ENCODE measurements around the gene SSH2. TPM values are rescaled to one million over a fixed set of nuclear protein-coding genes. Genes with fewer than 3 reads are reported as not detected.

Gene SSH2
- polyA plus RNA-seq, 1 of the 3 experiments (the other 2 are of a cell fraction), result 8.8 TPM

DNA sequence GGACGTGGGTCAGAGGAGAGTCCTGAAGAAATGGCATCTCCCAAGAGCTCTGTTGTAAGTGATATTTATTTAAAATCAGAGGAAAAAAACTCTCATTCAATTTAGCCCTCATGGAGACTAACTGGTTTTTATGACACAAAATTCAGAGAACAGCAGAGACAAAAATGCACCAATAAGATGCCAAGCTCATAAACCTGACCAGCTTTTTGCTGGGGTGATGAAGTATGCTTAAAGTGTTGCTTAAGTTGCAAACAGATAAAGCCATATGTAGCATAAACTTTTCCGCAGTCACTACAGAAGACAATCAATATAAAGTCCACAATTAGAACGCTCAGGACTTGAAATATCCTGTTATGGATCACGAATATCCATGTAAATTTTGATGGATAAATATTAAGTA, 183.4 kb downstream of the SSH2 start:
- Histone ChIP-seq H3K27ac (ENCODE audit: low read depth in 2 of 2, low read length in 1 of 2) (peak overlapping the region in 1 of 2 experiments; percentile 99; a peak in 2 of 4 replicates), H3K4me3 (ENCODE audit: low read depth in 2 of 2, low read length in 1 of 2) (no peak overlapping the region), H3K9me2 (no peaks in the 10 kb centered on the region), H3K4me2 (no peak overlapping the region), H3K79me2 (ENCODE audit: insufficient read depth) (peaks cover 28% of the 10 kb centered on the region; the same call in 1 of the 2 replicates), H4K20me1 (ENCODE audit: insufficient read depth) (no peaks in the 10 kb centered on the region), H3K9me3 (no peaks in the 10 kb centered on the region), H3F3A (replicated peaks; ENCODE audit: insufficient read depth) (peaks cover 7% of the 10 kb centered on the region), H3K9ac (no peak overlapping the region), H2AFZ (ENCODE audit: low read depth) (no peak overlapping the region), H3K4me1 (ENCODE audit: control insufficient read depth in 1 of 2, insufficient read depth in 2 of 2, low read depth in 1 of 2, low read length in 1 of 2) (peaks cover 22 to 37% of the 10 kb centered on the region in 2 experiments; a peak in 3 of 4 replicates), H3K36me3 (replicated peaks in 1 of 2; ENCODE audit: control insufficient read depth in 1 of 2, insufficient read depth in 2 of 2, low read length in 1 of 2) (peaks cover under 1 to 9% of the 10 kb centered on the region in 2 experiments), H3K27me3 (ENCODE audit: insufficient read depth) (no peaks in the 10 kb centered on the region)
- TF ChIP-seq POLR2AphosphoS5 (IDR thresholded peaks at IDR 0.05; ENCODE audit: low read depth, low read length) (no peak), RAD21 (IDR thresholded peaks at IDR 0.05; ENCODE audit: low read length) (no peak), SIN3A (IDR thresholded peaks at IDR 0.05; ENCODE audit: borderline replicate concordance, low read depth, low read length) (no peak), MEF2A (IDR thresholded peaks at IDR 0.05; ENCODE audit: borderline replicate concordance, low read depth) (no peak)
- ChIA-PET CTCF (interaction anchor here (1.0 to 2.5 kb wide), 7 partner anchors 11 to 183 kb away, joined by 3 to 8 read pairs (median 5); partner anchors contain the start of gene SSH2), POLR2A (interaction anchor here (1.6 kb wide), 1 partner anchor 104 kb away, joined by 4 read pairs; no protein-coding TSS in a partner anchor)
- 87% methylated on average over 4 of the region's 4 CpGs for WGBS (ENCODE audit: low lambda C conversion rate)
- DNase-seq, result no peak

DNA sequence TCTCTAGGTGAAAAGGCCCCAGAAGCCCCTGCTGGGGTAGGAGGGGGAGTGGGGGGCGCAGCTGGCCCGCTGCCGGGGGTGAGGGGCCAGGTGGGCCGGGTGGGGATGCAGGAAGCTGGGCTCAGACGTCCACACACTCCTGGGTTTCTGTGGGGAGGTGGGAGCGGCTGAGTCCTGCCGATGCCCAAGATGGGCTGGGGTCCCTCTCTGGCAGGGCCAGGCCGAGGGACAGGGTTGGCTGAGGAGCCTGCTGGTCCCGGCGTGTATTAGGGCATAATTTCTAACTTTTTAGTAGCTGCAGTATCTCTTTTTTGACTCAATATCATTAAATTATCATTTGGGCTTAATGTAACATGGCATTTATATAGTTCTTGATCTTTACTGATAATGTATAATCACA, 185.9 kb downstream of the SSH2 start:
- H3F3A ChIP-seq (replicated peaks; ENCODE audit: insufficient read depth), result peaks cover 7% of the 10 kb centered on the region
- ChIA-PET CTCF (interaction anchor here (0.7 to 2.4 kb wide), 9 partner anchors 16 to 126 kb away, joined by 3 to 9 read pairs (median 3); no protein-coding TSS in a partner anchor), POLR2A (interaction anchor here (0.8 to 1.6 kb wide), 2 partner anchors 101 to 152 kb away, joined by 3 read pairs; no protein-coding TSS in a partner anchor)
- H3K27ac ChIP-seq (ENCODE audit: low read depth in 2 of 2, low read length in 1 of 2), result peak overlapping the region; percentile 42 to 95
- no peak overlapping the region for H3K4me3 ChIP-seq (ENCODE audit: low read depth in 2 of 2, low read length in 1 of 2)
- H3K4me2 ChIP-seq, result no peak overlapping the region
- no peaks in the 10 kb centered on the region for H4K20me1 ChIP-seq (ENCODE audit: insufficient read depth)
- peak; percentile 66 for DNase-seq
- peaks cover 0 to 4% of the 10 kb centered on the region in 2 experiments for H3K36me3 ChIP-seq (replicated peaks in 1 of 2; ENCODE audit: control insufficient read depth in 1 of 2, insufficient read depth in 2 of 2, low read length in 1 of 2)
- H3K9ac ChIP-seq, result no peak overlapping the region
- no peaks in the 10 kb centered on the region for H3K9me3 ChIP-seq
- H3K27me3 ChIP-seq (ENCODE audit: insufficient read depth), result no peaks in the 10 kb centered on the region
- H3K4me1 ChIP-seq (ENCODE audit: control insufficient read depth in 1 of 2, insufficient read depth in 2 of 2, low read depth in 1 of 2, low read length in 1 of 2), result peaks cover 28 to 44% of the 10 kb centered on the region in 2 experiments; a peak in 3 of 4 replicates
- H2AFZ ChIP-seq (ENCODE audit: low read depth), result no peak overlapping the region
- peak; percentile 40; the same call in 1 of the 2 replicates for TF ChIP-seq RCOR1 (IDR thresholded peaks at IDR 0.05; ENCODE audit: low read length)
- peak; percentile 54; the same call in 1 of the 2 replicates for TF ChIP-seq GATA2 (CRISPR knock-in tag; IDR thresholded peaks at IDR 0.05)
- TF ChIP-seq FOSL2 (IDR thresholded peaks at IDR 0.05; ENCODE audit: borderline replicate concordance, low read depth), result no peak
- TF ChIP-seq EP300 (IDR thresholded peaks at IDR 0.05; ENCODE audit: borderline replicate concordance in 1 of 2, low read depth in 1 of 2, low read length in 1 of 2), result peak in 1 of 2 experiments; percentile 74; a peak in 1 of 4 replicates
- TF ChIP-seq, protein P1, sequence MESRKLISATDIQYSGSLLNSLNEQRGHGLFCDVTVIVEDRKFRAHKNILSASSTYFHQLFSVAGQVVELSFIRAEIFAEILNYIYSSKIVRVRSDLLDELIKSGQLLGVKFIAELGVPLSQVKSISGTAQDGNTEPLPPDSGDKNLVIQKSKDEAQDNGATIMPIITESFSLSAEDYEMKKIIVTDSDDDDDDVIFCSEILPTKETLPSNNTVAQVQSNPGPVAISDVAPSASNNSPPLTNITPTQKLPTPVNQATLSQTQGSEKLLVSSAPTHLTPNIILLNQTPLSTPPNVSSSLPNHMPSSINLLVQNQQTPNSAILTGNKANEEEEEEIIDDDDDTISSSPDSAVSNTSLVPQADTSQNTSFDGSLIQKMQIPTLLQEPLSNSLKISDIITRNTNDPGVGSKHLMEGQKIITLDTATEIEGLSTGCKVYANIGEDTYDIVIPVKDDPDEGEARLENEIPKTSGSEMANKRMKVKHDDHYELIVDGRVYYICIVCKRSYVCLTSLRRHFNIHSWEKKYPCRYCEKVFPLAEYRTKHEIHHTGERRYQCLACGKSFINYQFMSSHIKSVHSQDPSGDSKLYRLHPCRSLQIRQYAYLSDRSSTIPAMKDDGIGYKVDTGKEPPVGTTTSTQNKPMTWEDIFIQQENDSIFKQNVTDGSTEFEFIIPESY (IDR thresholded peaks at IDR 0.05; ENCODE audit: borderline replicate concordance, low read depth), result no peak
- no peaks in the 10 kb centered on the region for H3K9me2 ChIP-seq
- 61% methylated on average over 8 of the region's 10 CpGs for WGBS (ENCODE audit: low lambda C conversion rate)
- H3K79me2 ChIP-seq (ENCODE audit: insufficient read depth), result peaks cover 18% of the 10 kb centered on the region; the same call in 1 of the 2 replicates

Measured in SK-N-SH (cell line).